NCI-H2081 (cell line): Measurements from ENCODE around the gene GPC5.

Experiments
- DNase-seq, 2 experiments: peaks; one replicate each; lab custom pipeline; 2025; lab: John Stamatoyannopoulos, UW

GPC5 gene

GRCh38 chr13:92838786-92839185 lies 1440.4 kb downstream of the GPC5 start:
- no peak for DNase-seq

GRCh38 chr13:92842145-92842544 lies 1443.7 kb downstream of the GPC5 start:
- DNase-seq: no peak

DNA sequence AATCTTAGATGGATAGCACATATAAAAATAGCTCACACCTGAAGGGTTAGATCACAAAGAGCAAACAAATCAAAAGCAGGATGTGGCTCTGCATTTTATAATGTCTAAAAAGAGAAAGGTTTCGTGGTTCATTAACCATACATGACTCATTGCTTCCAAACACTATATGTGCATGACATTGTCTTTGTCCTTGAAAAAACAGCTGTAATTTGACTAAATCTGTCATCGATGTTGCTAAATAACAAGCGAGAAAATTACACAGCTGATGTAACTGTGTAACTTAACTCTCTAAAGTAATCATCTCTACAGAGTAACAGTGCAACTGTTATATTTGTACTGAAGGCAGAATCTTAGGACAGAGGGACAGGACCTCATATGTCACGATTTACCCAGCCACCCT lies 1445.1 kb downstream of the GPC5 start:
- DNase-seq: peak; percentile 60 to 95

DNA sequence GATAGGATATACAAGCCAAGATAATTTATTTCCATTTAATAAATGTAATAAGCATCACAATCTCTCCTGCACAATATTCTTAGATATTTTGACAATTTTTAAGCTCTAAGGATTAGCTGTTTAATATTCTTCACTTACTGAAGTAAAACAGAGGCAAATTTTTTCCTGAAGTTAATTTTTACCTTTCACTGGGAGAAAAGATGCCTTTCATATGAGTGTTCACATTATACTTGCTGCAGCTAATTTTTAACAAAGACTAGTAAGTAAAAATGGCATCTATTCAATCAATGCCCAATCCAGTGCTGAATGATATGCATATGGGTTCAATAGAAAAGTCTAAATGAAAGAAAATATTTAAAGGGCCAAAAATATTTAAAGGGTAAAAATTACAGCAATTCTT lies 1451.0 kb downstream of the GPC5 start:
- DNase-seq: no peak

- peak in 1 of 2 experiments; percentile 69 for DNase-seq
These were observed 1466.3 kb downstream of the GPC5 start for GRCh38 chr13:92864584-92865284.

- DNase-seq: no peak
These were observed 1474.6 kb downstream of the GPC5 start for GRCh38 chr13:92873029-92873428.

DNA sequence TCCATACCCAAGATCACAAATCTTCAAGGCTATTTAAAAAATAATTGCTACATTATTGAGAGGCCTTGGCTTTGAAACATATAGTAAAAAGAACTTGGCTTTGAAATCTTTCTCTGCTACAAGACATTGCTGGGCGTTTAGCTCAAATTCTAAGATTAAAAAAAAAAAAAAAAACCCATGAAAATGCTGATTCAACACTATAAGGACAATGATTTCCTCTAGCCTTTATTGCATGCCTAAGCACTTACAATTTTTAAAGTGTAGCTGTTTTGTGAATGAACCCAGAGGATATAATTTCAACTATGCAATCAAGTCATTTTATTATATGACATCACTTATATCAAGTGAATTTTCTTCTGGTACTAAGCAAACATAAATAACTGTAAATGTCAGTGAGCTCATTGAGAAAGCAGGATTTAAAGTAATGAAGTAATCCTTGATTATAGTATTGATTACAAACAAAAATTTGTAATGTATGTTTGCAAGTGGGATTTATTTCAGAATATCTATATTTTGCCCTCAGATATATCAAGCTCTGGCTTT lies 1488.2 kb downstream of the GPC5 start:
- no peak for DNase-seq

DNA sequence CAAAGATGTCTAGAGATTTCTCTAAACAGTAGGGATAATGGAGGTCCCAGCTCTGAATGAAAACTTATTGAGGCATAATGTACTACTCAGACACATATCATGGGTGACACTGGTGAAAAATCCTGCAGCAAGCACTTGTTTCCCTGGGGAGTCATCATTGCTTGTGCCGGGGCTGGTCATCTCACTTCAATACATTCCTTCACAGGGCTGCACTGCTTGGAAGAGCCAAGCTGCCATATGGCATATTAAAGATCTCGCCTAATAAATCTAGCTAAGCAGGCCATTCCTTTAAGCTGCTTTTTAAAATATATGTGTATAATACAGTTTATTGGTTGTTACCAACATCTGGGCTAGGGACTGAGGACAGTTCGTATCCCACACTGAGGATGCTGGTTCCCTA lies 1496.0 kb downstream of the GPC5 start:
- DNase-seq: no peak

GRCh38 chr13:92896842-92897241 lies 1498.4 kb downstream of the GPC5 start:
- DNase-seq: peak; percentile 29 to 67

- DNase-seq: peak in 1 of 2 experiments; percentile 11
These were observed 1500.5 kb downstream of the GPC5 start for GRCh38 chr13:92898946-92899345.

GRCh38 chr13:92900446-92900845 lies 1502.0 kb downstream of the GPC5 start:
- DNase-seq: no peak

DNA sequence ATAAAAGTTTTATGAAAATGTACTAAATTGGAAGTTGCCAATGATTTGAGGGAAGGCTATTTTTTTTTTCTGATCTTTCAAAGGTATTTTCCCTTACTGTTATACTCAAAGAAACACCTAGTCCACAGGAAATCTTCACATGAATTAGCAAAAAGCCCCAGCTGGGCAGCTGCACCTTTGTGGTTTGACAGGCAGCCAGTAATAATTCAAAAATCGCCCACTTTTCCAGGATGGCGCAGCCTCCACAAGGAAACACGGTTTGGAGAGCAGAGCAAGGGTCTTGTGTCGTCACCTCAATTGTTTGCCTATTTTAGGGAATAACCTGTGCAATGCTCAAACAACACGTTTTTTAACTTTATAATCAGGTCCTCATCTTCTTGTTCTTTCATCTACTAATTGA lies 1503.3 kb downstream of the GPC5 start:
- no peak for DNase-seq

DNA sequence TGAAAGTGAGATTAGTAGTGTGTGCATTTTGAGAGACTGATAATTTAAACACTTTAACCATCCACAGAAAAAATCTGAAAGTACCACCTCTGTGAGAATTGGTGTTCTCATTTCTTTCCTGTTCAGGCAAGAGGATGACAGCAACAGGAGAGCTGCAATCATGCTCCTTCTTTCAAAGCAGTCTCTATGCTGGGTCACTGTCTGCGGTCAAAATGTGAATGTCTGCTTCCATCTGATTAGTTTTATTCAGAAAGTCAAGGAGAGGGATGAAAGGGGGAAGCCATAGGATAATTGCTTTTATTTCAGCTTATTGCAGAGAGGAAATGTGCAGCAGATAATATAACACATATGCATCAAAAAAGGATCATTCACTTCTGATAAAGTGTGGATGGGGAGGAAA lies 1514.2 kb downstream of the GPC5 start:
- no peak for DNase-seq

GRCh38 chr13:92913840-92914239 lies 1515.4 kb downstream of the GPC5 start:
- DNase-seq: no peak
